ENCODE measurements around the gene ZNF534.
"Not testable (repeated sequence)": the region's sequence is repeated elsewhere in the genome, so short reads cannot be mapped to it uniquely, and the experiment has no call there.

ZNF534 gene

DNA sequence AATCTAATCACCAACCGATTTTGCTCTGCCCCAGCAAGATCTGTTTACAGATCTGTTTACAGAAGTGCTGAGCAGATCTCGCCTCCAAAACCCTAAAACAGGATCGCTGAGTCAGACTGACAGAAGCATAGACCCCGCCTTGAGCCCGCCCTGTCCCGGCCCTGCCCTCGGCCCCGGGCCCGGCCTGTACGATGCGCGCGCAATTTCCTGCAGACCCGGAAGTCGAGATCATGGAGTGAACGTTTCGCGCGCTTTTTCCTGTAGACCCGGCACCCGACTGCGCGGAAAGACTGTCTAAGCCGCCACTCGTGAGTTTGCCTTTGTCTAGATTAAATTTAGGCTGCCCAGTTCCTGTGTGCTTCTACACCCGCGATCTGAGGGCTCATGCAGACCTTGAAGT is at the start of gene ZNF534:
TSS of gene ZNF534 (plus strand) at position 212 of the 400 bp plus-strand sequence. CDS start 2,327 bp downstream, outside the sequence.
- DNase-seq = no peak
- ATAC-seq = no peak

GRCh38 chr19:52391135-52391534 is 37.8 kb upstream of the ZNF534 start:
- no peak for ATAC-seq

GRCh38 chr19:52397310-52398080 is 31.5 kb upstream of the ZNF534 start, which contains the start of gene ZNF528:
Gene ZNF528, plus strand, starts transcription at chr19:52397849. Its CDS starts 4,165 bp downstream, at chr19:52402014.
- ATAC-seq (peak; percentile 99), DNase-seq (peak; percentile 97)

More at GRCh38 chr19:52391135-52391534, 37.8 kb upstream of the ZNF534 start:
- no peak for DNase-seq

DNA sequence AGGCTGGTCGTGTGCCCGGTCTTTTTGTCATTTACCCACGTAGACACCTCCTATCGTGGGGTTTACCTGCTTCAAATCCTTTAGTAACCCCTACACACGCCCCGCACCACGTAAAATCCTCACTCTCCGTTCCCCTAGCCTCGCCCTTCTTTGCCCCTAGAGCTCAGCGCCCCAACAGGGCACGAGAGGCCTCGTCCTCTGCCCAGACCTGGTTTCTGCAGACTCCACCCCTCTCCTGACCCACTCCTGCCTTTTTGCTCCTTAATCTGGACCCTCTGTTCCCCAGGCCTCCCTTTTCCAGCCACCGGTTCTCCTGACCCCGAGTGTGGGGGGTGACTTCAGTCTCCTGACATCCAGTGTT is 30.9 kb upstream of the ZNF534 start:
- DNase-seq (peak; percentile 10), ATAC-seq (peak; percentile 41)

DNA sequence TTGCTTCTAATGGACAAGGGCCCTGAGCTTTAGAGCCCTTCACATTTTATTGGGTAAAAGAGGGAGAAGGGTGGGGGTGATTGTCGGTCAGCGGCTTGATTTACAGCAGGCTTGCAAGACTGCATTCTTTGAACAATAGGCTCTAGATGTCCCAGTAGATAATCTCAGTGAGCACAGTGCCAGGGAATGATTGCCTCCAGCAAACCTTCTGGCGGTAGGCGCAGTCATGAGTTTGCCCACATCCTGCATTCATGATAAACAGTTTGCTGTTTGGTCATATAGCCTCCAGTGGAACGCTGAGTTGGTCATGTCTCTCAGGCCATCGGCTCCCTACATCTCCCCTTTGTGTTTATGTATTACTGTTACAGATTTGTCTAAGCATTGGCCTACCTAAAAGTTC is 18.7 kb upstream of the ZNF534 start:
- DNase-seq (no peak), ATAC-seq (no peak)

- ATAC-seq = no peak
Observed at GRCh38 chr19:52415711-52416110, 13.2 kb upstream of the ZNF534 start.

DNA sequence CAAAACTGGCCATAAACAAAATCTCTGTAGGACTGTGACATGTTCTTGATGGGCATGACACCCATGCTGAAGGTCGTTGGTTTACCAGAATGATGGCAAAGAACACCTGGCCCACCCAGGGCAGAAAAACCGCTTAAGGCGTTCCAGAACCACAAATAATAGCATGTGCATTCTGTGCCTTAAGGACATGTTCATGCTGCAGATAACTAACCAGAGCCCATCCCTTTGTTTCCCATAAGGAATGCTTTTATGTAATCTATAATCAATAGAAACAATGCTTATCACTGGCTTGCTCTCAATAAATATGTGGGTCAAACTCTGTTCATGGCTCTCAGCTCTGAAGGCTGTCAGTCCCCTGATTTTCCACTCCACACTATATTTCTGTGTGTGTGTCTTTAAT is 13.2 kb downstream of the ZNF534 start:
- ATAC-seq (no peak), DNase-seq (no peak)

More at GRCh38 chr19:52415711-52416110, 13.2 kb upstream of the ZNF534 start:
- no peak for DNase-seq

- DNase-seq (no peak), ATAC-seq (no peak)
Observed at GRCh38 chr19:52444506-52444905, 15.6 kb downstream of the ZNF534 start.

DNA sequence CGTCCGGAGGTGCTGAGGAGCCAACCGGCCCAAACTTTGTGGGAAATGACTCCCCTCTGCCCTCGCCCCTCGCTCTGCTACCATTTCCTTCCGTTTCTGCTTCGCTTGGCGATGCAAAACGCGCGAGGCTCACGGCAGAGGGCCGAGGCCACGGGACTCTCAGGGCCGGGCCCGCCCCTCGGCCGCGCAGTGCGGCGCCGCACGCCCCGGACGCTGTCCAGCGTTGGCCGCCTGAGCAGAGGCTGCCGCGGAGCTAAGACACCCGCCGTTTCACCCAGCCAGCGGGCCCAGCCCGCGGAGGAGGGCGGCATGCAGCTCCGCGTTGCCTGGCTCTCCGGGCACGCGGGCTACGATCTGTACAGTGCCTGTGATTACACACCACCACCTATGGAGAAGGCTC is 22.3 kb downstream of the ZNF534 start:
- DNase-seq (no peak), ATAC-seq (no peak)

- ATAC-seq (peak; percentile 68), DNase-seq (peak; percentile 71)
Observed at GRCh38 chr19:52453324-52454094, 24.6 kb downstream of the ZNF534 start, which contains the start of gene ZNF578. Gene ZNF578, plus strand, starts transcription at chr19:52453553. Its CDS starts 48,293 bp downstream, at chr19:52501846.

DNA sequence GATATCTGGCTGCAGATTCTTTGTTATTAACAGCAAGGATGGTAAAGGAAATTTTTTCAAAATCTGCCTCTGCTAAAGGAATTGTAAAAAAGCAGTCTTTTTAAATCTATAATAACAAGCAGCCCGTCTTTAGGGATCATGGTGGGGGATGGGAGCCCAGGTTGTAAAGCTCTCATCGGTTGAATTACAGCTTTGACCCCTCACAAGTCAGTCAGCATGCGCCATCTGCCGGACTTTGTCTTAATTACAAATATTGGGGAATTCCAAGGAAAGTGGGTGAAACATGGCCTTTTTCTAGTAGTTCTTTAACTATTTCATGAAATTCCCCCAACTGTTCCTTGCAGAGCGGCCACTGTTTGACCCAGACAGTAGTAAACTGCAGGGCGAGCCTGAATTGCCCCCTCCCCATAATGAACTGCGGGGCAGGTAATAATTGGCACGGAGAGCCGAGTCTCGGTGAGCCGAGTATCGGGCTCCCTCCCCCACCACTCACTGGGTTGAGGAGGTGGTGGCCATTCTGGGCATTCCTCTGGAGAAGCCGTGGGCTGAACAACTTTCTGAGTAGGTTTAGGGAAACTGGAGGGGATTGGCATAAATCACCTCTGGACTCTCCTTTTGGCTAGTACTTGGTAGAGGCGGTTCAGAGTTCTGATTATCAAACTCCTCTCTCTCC is 36.0 kb downstream of the ZNF534 start:
- DNase-seq (no peak), ATAC-seq (no peak)

GRCh38 chr19:52473655-52474350 is 44.9 kb downstream of the ZNF534 start:
- DNase-seq (no peak), ATAC-seq (no peak)

- DNase-seq (no peak), ATAC-seq (no peak)
Observed at GRCh38 chr19:52474351-52475127, 45.6 kb downstream of the ZNF534 start.

DNA sequence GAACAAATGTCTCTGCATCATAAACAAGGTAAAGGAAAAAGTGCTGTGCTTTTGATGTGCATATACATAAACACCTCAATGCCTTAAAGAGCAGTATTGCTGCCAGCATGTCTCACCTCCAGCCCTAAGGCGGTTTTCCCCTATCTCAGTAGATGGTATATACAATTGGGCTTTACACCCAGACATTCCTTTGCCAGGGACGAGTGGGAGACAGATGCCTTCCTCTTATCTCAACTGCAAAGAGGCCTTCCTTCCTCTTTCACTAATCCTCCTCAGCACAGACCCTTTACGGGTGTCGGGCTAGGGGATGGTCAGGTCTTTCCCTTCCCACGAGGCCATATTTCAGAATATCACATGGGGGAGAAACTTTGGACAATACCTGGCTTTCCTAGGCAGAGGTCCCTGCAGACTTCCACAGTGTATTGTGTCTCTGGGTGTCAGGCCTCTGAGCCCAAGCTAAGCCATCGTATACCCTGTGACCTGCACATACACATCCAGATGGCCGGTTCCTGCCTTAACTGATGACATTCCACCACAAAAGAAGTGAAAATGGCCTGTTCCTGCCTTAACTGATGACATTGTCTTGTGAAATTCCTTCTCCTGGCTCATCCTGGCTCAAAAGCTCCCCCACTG is 55.3 kb downstream of the ZNF534 start:
- not testable (repeated sequence) for ATAC-seq, DNase-seq

DNA sequence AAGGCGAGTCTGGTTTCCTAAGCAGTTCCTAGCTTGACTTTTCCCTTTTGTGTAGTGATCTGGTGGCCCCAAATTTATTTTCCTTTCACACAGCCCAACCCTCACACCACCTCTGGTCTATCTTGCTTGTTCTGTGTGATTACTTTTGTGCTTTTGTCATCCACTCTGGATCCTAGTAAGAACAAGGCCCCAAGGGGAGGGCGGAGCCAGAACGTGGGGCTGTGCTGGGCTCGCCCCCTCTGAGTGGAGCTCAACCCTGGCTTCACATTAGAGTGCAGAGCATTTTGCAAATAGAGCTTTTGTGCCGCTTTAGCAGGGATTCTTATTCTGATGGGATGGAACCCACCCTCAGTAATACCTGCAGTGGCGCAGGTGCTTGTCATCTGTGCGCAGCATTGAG is 56.1 kb downstream of the ZNF534 start:
- not testable (repeated sequence) for DNase-seq, ATAC-seq

- ATAC-seq, DNase-seq: not testable (repeated sequence)
Observed at GRCh38 chr19:52485561-52486240, 56.8 kb downstream of the ZNF534 start.

DNA sequence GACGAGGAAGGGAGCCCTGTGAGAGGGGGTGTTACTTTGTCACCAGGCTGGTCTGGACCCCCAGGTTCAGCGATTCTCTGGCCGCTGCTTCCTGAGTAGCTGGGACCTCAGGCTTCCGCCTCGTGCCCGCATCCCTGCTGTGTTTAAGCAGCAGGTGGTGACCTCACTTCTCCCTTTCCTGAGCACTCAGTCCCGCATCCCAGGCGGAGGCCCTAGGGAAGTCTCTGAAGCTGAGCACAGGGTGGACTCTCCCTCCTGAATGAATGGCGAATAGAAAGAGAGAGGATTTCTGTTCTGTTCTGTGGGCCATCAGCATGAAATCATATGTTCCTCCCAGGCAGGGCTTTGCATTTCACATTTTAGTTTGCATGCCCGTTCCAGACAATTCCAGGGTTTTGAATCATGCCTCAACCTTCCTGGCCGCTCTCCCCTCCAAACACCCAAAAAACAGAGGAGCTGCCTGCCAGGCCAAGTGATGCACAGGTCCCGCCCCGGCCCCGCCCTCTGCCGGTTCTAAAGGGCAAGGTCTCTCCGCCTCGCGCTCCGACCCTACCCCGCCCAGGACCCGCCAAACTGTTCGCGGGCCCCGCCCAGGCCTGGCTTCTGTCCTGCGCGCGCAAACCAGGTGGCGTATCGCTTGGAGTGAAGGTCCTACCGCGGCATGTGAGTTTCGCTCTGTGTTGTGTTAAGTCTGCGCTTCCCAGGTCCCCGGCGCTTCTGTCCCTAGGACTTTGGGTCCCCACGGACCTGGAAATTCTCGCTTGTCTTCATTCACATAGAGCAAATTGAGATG is 63.4 kb downstream of the ZNF534 start:
- no peak for ATAC-seq
- no peak for DNase-seq

GRCh38 chr19:52492994-52493470 is 64.1 kb downstream of the ZNF534 start:
- ATAC-seq = no peak
- DNase-seq = no peak

DNA sequence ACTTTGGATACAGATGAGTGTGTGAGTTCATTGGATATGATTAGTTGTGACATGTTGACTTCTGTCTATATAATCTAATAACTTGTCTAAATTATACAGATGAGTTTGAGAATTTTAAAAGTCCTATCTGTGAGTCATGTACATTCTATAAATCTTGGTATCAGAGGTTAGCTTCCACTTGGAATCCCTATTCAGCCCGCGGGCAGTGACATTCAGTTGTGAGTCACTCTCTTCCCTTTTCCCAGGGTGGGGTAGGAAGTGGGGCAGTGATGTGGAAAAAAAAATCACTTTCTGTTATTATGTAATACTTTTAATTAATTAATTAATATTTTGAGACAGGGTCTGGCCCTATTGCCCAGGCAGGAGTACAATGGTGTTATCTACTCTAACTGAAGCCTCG is 65.6 kb downstream of the ZNF534 start:
- ATAC-seq (no peak), DNase-seq (no peak)
